Psoas muscle (tissue), 8 donors: ENCODE data around the gene MAP1LC3B. TPM values are rescaled to one million over a fixed set of nuclear protein-coding genes. Genes with fewer than 3 reads are reported as not detected.
A peak's percentile ranks its signal among the peaks of the same experiment; 100 is the strongest.
"Not testable (repeated sequence)": the region's sequence is repeated elsewhere in the genome, so short reads cannot be mapped to it uniquely, and the experiment has no call there.

Experiments used
- ATAC-seq, 4 donors: fragments of 200-7000 bp; cut with Tn5 transposase; one replicate each; pipeline ENCODE4 v1.9.1; 2020; ENCODE audit warnings: moderate library complexity in 3 of 4, mild to moderate bottlenecking in 2 of 4
- DNase-seq, 2 donors: peaks; one replicate each; pipeline ENCODE4 v3.0.0-alpha.2; 2020
- H3K27ac ChIP-seq: fragments of 200-600 bp; one replicate; pipeline ENCODE4 v1.8.0; 2022
- H3K27me3 ChIP-seq, 3 donors: fragments of 200-600 bp in 1 of 3; one replicate each; pipeline versions ENCODE4 v1.6.1 to v1.8.0; 2013 to 2022; ENCODE audit warnings: low read length in 2 of 3, mild to moderate bottlenecking in 2 of 3, moderate library complexity in 1 of 3; ENCODE audit not compliant: insufficient read depth in 3 of 3
- H3K36me3 ChIP-seq, 2 donors: fragments of 200-600 bp in 1 of 2; one replicate each; pipeline versions ENCODE4 v1.6.1 to v1.8.0; 2013 to 2022; ENCODE audit warnings: low read depth in 1 of 2, mild to moderate bottlenecking in 1 of 2, moderate library complexity in 1 of 2; ENCODE audit not compliant: insufficient read depth in 1 of 2
- H3K4me1 ChIP-seq: fragments of 200-600 bp; one replicate; pipeline ENCODE4 v1.8.0; 2022
- H3K4me3 ChIP-seq: fragments of 200-600 bp; one replicate; pipeline ENCODE4 v1.8.0; 2022; ENCODE audit warnings: mild to moderate bottlenecking
- H3K9me3 ChIP-seq: fragments of 200-600 bp; one replicate; pipeline ENCODE4 v1.8.0; 2022
- CTCF ChIP-seq: fragments of 200-600 bp; IDR thresholded peaks from one replicate; pipeline ENCODE4 v1.8.0; 2022; ENCODE audit warnings: antibody characterized with exemption
- WGBS, 3 donors: extraction: QIAGEN DNeasy Blood & Tissue Kit; methylation state at CpG; one replicate each; pipeline versions ENCODE4 v1.1.6 to v1.1.7; 2013; 5-methylcytosine and 5-hydroxymethylcytosine counted together
- intact Hi-C, 2 donors: fragments of 100-400 bp; cut with DNase I; formaldehyde crosslinking; loops; one replicate each; pipeline versions ENCODE4 v1.11.0 to v1.14.2; 2022
- polyA plus RNA-seq, 3 donors: library from polyadenylated mRNA; stranded (reverse); fragments of 200-250 nt; gene quantifications; one replicate each; pipeline ENCODE4 v1.2.3, GENCODE V29; 2013
- total RNA-seq, 4 donors: library from RNA; stranded (reverse); fragmentation: NEBNext Ultra II Directional in 2 of 4; extraction: Animal tissue kit (Norgen Biotek cat#: 25700) in 2 of 4; gene quantifications; one replicate each; pipeline versions ENCODE4 v1.2.1 to v1.2.4, GENCODE V29; 2021 to 2023
- donor health status: healthy with polysubstance abuse.
- donor health status: DM: no; HTN: no; CAD: no; lungs with moderate emphysema.
- donor health status: Bipolar disorder and iron deficiency.
- donor health status: healthy.
- donor health status: DM: yes; HTN: yes; CAD: no.
- donor health status: DM: no; HTN: no; CAD: no.
- donor health status: DM: no; HTN: no; CAD: no.
- donor health status: DM: yes; HTN: yes; CAD: no.

MAP1LC3B gene
- total and polyA plus RNA-seq, 7 donors: 114 to 189 (median 158) TPM

GRCh38 chr16:87388818-87389134 lies 3.4 kb upstream of the MAP1LC3B start:
- H3K27ac ChIP-seq: peak overlapping the region; percentile 99
- no peaks in the 10 kb centered on the region for H3K36me3 ChIP-seq
- H3K9me3 ChIP-seq: no peaks in the 10 kb centered on the region
- H3K4me1 ChIP-seq: peaks cover 38% of the 10 kb centered on the region
- DNase-seq (no peak), ATAC-seq (no peak)
- intact Hi-C loops: no loop called here
- H3K4me3 ChIP-seq: peak overlapping the region; percentile 54
- 5 to 20% (median 6%) methylated on average over 1 of the region's 1 CpG for WGBS, 3 donors
- no peaks in the 10 kb centered on the region for H3K27me3 ChIP-seq
- TF ChIP-seq CTCF: no peak

GRCh38 chr16:87389245-87389644 lies 2.9 kb upstream of the MAP1LC3B start:
- Histone ChIP-seq H3K27ac (peak overlapping the region; percentile 99), H3K4me3 (no peak overlapping the region), H3K9me3 (no peaks in the 10 kb centered on the region), H3K27me3 (no peaks in the 10 kb centered on the region), H3K4me1 (peaks cover 42% of the 10 kb centered on the region), H3K36me3 (no peaks in the 10 kb centered on the region)
- 78 to 84% (median 79%) methylated on average over 5 of the region's 5 CpGs for WGBS, 3 donors
- intact Hi-C loops: no loop called here
- no peak for ATAC-seq
- DNase-seq: no peak
- no peak for TF ChIP-seq CTCF

DNA sequence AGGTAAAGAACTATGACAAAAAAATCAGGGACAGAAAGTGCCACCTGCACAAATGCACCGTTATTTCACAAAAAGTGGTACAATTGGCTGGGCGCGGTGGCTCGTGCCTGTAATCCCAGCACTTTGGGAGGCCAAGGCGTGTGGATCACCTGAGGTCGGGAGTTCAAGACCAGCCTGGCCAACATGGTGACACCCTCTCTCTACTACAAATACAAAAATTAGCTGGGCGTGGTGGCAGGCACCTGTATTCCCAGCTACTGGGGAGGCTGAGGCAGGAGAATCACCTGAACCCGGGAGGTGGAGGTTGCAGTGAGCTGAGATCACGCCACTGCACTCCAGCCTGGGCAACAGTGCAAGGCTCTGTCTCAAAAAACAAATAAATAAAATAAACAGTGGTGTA lies 2.2 kb upstream of the MAP1LC3B start:
- ATAC-seq, H3K27me3 ChIP-seq, H3K4me3 ChIP-seq, DNase-seq, H3K36me3 ChIP-seq, H3K9me3 ChIP-seq: not testable (repeated sequence)
- Histone ChIP-seq H3K27ac (peak overlapping the region; percentile 99), H3K4me1 (peaks cover 44% of the 10 kb centered on the region)
- intact Hi-C loops: loop anchor here in 1 of 2 donors (5.0 kb wide), 1 partner anchor 73 kb away; the partner anchor contains the start of gene C16orf95
- WGBS, 3 donors: 95 to 98% (median 96%) methylated on average over 9 of the region's 9 CpGs

- intact Hi-C loops: loop anchor here in 1 of 2 donors (5.0 kb wide), 1 partner anchor 73 kb away; the partner anchor contains the start of gene C16orf95
- DNase-seq (no peak), ATAC-seq (no peak)
- Histone ChIP-seq H3K27ac (peak overlapping the region; percentile 99), H3K36me3 (peaks cover 0 to 8% of the 10 kb centered on the region in 2 donors), H3K4me1 (peaks cover 53% of the 10 kb centered on the region), H3K4me3 (peak overlapping the region; percentile 79), H3K9me3 (no peaks in the 10 kb centered on the region), H3K27me3 (no peaks in the 10 kb centered on the region)
- 94 to 96% (median 95%) methylated on average over 24 of the region's 24 CpGs for WGBS, 3 donors
- no peak for TF ChIP-seq CTCF
These were observed 1.4 kb upstream of the MAP1LC3B start for GRCh38 chr16:87390641-87391323.

DNA sequence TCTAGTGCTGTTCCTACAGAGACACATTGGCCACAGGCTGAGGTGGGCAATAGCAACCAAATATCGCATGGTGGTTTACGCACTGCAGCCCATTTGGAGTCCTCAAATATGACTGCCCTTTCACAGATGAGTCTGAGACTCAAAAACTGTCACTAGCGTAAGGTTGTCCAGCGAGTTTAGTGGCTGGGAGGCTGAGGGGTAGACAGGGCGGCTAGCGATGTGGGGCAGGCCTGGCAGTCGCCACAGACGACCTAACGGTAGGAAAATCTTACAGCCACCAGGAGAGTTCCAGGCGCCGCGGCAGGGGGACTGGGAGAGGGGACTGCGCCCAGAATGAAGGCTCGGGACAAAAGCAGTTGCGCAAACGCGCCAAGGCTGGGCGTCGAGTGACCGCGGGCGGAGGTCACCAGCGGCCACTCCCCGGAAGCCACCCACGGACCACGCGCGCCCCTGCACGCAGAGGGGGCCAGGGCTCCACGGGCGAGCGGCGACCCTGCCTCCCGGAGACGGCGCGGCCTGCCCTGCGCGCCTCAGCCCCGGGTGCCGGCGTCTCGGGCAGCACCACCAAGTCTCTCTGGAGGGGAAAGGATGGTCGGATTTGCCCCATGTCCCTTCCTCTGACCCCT lies 699 bp upstream of the MAP1LC3B start:
- WGBS, 3 donors: 5 to 8% (median 7%) methylated on average over 31 to 44 of the region's 44 CpGs
- Histone ChIP-seq H3K4me1 (peaks cover 53% of the 10 kb centered on the region), H3K9me3 (no peaks in the 10 kb centered on the region), H3K36me3 (peaks cover 0 to 8% of the 10 kb centered on the region in 2 donors), H3K27ac (peak overlapping the region; percentile 99), H3K4me3 (peak overlapping the region; percentile 79), H3K27me3 (no peaks in the 10 kb centered on the region)
- DNase-seq (peak; percentile 84 to 91), ATAC-seq (peak; percentile 35 to 44 (median 39))
- no peak for TF ChIP-seq CTCF
- intact Hi-C loops: loop anchor here in 1 of 2 donors (5.0 kb wide), 1 partner anchor 74 kb away; the partner anchor contains the start of gene C16orf95
